ENCODE measurements around the gene LRRC40. TPM values are rescaled to one million over a fixed set of nuclear protein-coding genes. Genes with fewer than 3 reads are reported as not detected.

LRRC40 gene
- total and polyA plus RNA-seq, 9 of the 15 experiments (the other 6 are each of a cell fraction or from before 2014, with no cell fraction given): 16.1 to 36.2 (median 30.9) TPM

GRCh38 chr1:70205434-70206118 is at the start of gene LRRC40 (continued):
- TF ChIP-seq NFE2L1 (tag; IDR thresholded peaks at IDR 0.05; ENCODE audit: borderline replicate concordance, low read depth) (no peak), ZMIZ1 (IDR thresholded peaks at IDR 0.05; ENCODE audit: low read depth in 2 of 2, low read length in 2 of 2) (0 out of 4 replicates have a peak, but pooled peaks of 1 of the 2 experiments have one; percentile 65), ZFP1 (CRISPR knock-in tag; IDR thresholded peaks at IDR 0.05) (no peak), E2F8 (IDR thresholded peaks at IDR 0.05; ENCODE audit: low read depth, partially characterized antibody) (peak; percentile 92), CTCFL (IDR thresholded peaks at IDR 0.05; ENCODE audit: borderline replicate concordance, insufficient read depth, low read depth, low read length, poor library complexity, severe bottlenecking) (peak; percentile 5), ZNF407 (IDR thresholded peaks at IDR 0.05; ENCODE audit: low read depth) (no peak), MCM7 (IDR thresholded peaks at IDR 0.05) (no peak), EP400 (IDR thresholded peaks at IDR 0.05) (peak; percentile 94)
